GM19023 (cell line): ENCODE results near the gene FAM107B.
A peak's percentile ranks its signal among the peaks of the same experiment; 100 is the strongest.

Experiments
- ATAC-seq: cut with Tn5 transposase; IDR thresholded peaks from one replicate; pipeline ENCODE4 v1.9.1; 2021; ENCODE audit warnings: mild to moderate bottlenecking, moderate library complexity; ENCODE audit not compliant: unreplicated experiment

The FAM107B gene

DNA sequence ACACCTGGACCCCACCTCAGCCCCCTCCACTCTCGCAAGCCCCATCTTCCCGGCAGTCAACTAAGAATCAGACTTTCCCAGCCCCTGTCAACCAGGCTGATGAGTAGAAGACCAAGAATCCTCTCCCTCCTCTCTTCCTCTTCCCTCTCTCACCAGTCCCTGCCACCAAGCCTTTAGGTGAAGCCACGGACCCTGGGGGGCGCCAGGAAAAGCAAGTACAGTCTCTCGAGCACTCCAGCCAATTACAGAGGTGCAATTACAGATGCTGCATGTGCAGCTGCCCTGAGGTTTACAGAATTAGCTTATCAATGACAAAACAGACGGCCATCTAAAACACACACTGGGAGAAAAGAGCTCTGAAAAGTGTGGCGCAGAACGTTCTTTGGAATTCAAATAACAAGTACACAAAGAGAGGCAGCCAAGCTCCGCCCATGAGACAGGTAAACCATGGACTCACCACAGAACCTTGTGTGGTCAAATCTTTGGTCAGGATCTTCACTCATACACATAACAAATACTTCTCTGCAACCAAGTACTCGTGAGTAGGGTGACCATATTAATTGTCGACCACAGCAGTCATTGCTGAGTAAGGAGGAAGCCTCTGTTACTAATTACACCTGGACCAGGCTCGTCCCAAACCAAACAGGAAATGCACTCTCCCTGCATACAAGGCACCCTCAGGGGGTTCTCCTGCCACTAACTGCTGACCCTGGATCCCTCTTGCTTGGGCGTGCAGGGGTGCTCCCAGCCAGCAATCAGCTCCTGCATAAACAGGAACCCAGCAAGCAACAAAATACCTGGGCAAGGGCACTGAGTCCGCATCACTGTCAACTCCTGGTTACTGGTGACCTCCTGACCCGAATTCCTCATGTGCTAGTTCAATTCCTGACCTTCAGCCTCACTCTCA is 189.2 kb downstream of the FAM107B start:
- ATAC-seq: no peak

GRCh38 chr10:14584661-14585060 is 190.0 kb downstream of the FAM107B start:
- ATAC-seq: no peak

- ATAC-seq: no peak
These were observed 190.7 kb downstream of the FAM107B start for GRCh38 chr10:14583967-14584366.

DNA sequence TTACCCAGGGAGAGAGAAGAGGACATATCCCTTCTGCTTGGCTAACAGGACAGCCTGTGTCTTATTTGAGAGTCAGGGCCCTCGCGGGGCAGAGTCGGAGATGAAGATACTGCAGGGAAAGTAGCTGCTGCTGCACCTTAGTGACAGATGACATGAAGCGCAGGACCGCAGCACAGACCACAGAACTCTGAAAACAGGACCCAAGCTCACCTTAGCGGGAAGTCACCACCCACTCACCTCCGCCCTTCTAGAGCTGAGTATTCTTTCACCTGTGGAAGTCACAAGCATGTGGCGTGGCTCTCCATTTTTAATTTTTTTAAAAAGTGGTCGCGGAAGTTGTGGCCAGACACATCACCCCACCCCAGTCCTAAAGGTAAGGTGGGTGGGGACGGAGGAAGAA is 191.4 kb downstream of the FAM107B start:
- peak; percentile 51 for ATAC-seq

DNA sequence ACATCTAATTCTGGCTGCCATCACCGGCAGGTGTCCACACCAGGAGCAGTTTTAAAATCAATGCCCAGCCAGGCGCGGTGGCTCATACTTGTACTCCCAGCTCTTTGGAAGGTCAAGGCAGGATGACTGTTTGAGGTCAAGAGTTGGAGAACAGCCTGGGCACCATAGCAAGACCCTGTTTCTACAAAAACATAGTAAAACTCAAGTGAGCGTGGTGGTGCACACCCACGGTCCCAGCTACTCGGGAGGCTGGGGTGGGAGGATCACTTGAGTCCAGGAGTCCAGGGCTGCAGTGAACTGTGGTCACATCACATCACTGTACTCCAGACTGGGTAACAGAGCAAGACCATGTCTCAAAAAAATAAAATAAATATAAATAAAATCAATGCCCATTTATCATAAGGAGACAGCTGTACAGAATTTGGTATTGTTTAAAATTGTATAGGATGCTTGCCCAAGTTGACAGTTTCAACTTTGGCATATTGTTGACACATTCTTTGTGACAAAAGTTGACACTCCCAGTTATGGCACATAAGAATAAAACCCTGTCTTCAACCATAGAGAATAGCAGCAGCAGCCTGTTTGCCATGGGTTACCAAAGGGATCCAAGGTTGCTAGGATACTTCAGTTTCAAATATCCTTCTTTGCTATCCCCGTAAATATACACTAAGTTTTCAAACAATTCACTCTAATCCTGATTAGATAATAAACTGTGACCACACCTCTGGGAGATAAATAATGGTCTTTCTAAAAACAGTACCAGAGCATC is 193.0 kb downstream of the FAM107B start:
- ATAC-seq: no peak

DNA sequence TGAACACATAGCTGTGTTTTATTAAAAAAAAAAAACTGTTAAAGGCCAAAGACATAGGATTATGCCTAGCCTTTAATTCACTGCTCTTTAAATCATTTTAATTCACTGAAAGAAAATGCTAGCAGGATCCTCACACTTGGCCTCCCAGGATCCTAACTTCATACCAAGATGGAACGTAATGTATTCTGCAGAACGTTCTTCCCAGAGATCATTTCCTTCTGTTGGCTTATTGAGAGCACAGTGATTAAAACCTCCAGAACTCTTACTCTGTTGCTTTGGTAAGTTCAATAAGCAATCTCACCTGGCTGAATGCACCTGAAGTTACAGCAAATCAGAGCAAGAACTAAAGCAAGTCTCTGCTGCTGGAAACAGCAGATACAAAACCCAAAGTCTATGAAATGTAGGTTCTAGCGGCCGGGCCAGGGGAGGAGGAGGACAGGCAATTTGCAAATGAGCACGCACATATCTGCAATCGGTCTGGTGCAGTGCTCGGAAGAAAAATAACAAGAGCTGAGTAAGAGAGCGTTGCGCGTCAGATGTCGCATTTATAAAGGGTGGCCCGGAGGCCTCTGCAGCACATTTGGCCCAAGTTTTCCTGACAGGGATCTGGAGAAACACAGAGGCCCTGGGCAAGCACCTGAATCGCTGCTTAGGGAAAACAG is 193.9 kb downstream of the FAM107B start:
- no peak for ATAC-seq

- ATAC-seq: no peak
These were observed 195.3 kb downstream of the FAM107B start for GRCh38 chr10:14579405-14579804.

- no peak for ATAC-seq
These were observed 196.4 kb downstream of the FAM107B start for GRCh38 chr10:14578060-14578952.

DNA sequence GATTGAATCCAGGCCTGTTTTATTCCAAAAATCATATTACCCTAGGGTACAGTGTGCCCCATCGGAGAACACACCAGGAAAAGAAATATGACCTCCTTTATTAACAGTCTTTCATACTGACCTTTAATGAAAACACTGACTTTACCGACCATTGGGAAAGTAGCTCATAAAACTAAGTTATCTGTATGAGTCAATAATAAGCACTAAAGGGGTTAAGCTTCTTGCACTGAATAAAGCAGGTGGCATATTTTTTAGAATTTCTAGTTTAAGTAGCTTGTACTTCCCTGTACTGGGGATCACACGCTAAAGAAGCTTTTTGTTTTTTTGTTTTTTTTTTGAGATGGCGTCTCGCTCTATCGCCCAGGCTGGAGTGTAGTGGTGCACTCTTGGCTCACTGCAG is 199.8 kb downstream of the FAM107B start:
- no peak for ATAC-seq

DNA sequence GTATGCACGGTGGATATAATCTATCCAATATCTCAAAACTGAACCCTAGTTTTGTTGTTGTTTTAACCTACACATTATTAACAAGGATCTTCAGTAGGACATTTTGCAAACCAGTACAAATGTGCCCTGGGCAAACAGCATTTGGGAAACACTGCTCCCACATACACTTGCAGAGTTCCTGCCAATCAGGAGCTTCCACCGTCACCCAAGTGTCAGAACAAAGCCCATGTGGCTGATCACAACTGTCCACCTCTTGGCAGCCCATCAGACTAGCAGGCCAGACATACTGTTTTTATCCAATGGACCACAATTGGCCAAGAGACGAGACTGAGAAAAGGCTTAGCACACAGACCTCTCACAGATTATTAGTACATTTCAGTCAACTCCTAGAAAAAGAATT is 200.4 kb downstream of the FAM107B start:
- ATAC-seq: no peak

DNA sequence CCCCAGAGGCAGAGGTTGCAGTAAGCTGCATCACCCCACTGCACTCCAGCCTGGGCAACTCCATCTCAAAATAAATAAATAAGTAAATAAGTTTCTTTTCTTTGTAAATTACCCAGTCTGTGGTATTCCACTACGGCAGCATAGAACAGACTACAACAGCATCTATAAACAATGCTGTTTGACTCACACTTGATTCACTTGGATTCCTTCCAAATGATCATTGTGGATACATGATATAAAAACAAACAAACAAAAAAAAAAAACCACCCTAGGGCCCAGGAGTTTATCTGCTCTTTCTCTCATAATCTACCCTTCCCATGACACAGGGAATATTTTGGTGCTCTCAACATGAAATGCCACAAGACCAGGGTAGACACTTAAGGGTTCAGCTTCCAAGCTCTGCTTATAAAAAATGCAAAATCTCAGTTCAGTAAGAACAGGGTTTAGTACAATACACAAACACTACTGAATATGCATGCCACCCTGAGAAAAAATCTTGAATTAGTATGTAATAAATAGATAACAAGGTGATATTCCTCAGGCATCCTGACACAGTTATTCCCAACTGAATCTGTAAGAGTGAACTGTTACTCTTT is 200.9 kb downstream of the FAM107B start:
- no peak for ATAC-seq

GRCh38 chr10:14572811-14573210 is 201.9 kb downstream of the FAM107B start:
- ATAC-seq: no peak

DNA sequence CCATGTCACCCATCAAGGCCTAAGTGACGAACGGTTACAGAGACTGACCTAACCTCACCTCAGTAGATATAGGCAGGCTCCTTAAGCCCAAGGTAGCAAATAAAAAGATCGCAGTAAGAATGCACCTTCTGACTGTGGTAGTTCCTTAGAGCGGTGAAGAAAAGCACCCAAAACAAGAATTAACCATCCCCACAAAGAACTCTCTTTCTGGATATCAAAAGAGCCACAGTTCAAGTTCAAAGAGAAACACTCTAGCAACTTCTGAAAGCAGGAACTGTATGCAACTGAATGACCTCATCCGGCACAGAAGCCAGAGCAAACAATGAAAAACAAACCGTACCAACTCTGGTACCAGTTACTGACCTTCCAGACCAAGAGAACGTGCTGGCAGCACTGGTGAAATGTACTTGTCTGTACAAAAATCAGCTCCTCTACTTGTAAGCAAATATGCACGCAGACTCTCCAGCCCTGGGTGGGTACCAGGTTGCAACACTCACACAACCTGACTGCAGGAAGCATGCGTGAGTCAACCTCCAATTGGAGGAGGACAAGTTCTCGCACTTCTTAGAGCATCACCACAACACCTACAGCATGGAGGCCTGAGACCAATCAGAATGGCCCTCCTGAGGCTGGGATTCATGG is 202.7 kb downstream of the FAM107B start:
- ATAC-seq: peak; percentile 71

DNA sequence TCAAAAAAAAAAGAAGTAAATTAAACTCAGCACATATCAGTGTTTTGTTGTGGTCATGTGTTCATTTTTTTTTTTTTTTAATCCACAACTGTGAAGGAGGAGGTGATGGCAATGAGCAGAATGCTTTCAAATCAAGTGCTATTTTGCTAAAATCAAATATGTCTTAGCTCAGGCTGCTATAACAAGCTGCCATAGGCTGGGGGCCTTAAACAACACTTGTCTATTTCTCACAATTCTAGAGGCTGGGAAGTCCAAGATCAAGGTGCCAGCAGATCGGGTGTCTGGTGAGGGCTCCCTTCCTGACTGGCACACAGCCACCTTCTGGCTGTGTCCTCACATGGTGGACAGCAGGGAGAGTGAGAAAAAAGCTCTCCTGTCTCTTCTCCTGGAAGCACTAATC is 203.9 kb downstream of the FAM107B start:
- no peak for ATAC-seq

DNA sequence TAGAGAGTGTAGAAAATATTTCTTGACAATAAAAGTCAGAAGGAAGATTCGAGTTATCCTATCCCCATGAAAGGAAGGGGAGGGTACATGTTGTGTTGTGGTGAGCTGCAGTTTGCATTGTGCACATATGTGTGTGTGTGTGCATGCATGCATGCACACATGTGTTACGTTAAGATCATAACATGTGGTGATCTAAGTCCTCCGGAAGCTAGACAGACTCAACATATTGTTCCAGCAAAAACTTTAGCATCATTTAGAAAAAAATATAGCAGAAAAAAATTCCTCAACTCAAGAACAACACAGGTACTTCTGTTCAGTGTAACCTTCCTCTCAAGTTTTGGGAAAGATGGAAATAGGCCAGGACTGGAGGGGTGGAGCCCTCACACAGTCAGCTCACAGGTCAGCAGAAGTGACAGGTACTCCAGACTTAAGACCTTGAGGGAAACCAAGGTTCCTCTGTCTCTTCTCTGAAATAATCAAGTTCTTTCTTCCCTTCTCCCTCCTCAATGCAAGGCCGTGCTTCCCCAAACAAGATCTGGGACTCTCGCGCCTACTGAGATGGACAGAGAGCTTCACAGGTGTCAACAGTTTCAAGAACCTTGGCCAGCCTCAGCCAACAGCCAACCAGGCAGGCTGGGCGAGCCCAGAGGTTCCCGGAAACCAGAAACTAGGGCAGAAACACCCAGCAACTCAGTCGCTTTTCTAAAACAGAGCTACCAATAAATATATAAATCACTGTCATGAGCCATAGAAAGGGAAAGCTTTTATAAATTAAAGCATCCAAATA is 205.2 kb downstream of the FAM107B start:
- ATAC-seq: no peak

GRCh38 chr10:14567421-14567820 is 207.3 kb downstream of the FAM107B start:
- no peak for ATAC-seq

GRCh38 chr10:14566498-14566897 is 208.2 kb downstream of the FAM107B start:
- no peak for ATAC-seq

- ATAC-seq: no peak
These were observed 209.5 kb downstream of the FAM107B start for GRCh38 chr10:14565199-14565598.

GRCh38 chr10:14564268-14564744 is 210.4 kb downstream of the FAM107B start:
- no peak for ATAC-seq
